Central memory CD8-positive, alpha-beta T cell (primary cell): Measurements from ENCODE around the gene KXD1.
"Not testable (repeated sequence)": the region's sequence is repeated elsewhere in the genome, so short reads cannot be mapped to it uniquely, and the experiment has no call there.

ENCODE experiments used
- ATAC-seq: fragments of 150-1000 bp; cut with Tn5 transposase; replicated peaks from 2 replicates; pipeline ENCODE4 v1.10.0; 2022; ENCODE audit warnings: mild to moderate bottlenecking, moderate FRiP score, moderate number of reproducible peaks; ENCODE audit not compliant: poor library complexity, severe bottlenecking; ENCODE audit errors: extremely low read depth
- DNase-seq, 2 donors: peaks; one replicate each; pipeline ENCODE4 v3.0.0; 2021; ENCODE audit warnings: low spot score in 2 of 2
- H3K27ac Mint-ChIP-seq: one replicate; pipeline ENCODE4 v1.8.0; 2022; ENCODE audit warnings: low read depth, mild to moderate bottlenecking, moderate library complexity, mixed read lengths
- H3K27me3 Mint-ChIP-seq: one replicate; pipeline ENCODE4 v1.8.0; 2022; ENCODE audit warnings: mixed read lengths
- H3K36me3 Mint-ChIP-seq: one replicate; pipeline ENCODE4 v1.8.0; 2022; ENCODE audit warnings: mild to moderate bottlenecking, moderate library complexity, mixed read lengths; ENCODE audit not compliant: insufficient read depth
- H3K4me1 Mint-ChIP-seq: one replicate; pipeline ENCODE4 v1.8.0; 2022; ENCODE audit warnings: mixed read lengths
- H3K4me3 Mint-ChIP-seq: one replicate; pipeline ENCODE4 v1.8.0; 2022; ENCODE audit warnings: mild to moderate bottlenecking, moderate library complexity, mixed read lengths
- H3K9me3 Mint-ChIP-seq: one replicate; pipeline ENCODE4 v1.8.0; 2022; ENCODE audit warnings: mixed read lengths

The KXD1 gene

GRCh38 chr19:18590273-18591272 lies 32.9 kb downstream of the KXD1 start:
- no peaks in the 10 kb centered on the region for H3K9me3 Mint-ChIP-seq
- H3K4me3 Mint-ChIP-seq, result peak overlapping the region; percentile 82
- H3K36me3 Mint-ChIP-seq, result peaks cover 17% of the 10 kb centered on the region
- ATAC-seq (no peak), DNase-seq (no peak)
- H3K4me1 Mint-ChIP-seq, result peaks cover 31% of the 10 kb centered on the region
- H3K27me3 Mint-ChIP-seq, result no peaks in the 10 kb centered on the region
- peak overlapping the region; percentile 87 for H3K27ac Mint-ChIP-seq

- Mint-ChIP-seq H3K9me3 (no peaks in the 10 kb centered on the region), H3K27ac (peak overlapping the region; percentile 65), H3K27me3 (no peaks in the 10 kb centered on the region), H3K4me3 (no peak overlapping the region), H3K4me1 (peaks cover 32% of the 10 kb centered on the region), H3K36me3 (peaks cover 17% of the 10 kb centered on the region)
- ATAC-seq (no peak), DNase-seq (no peak)
Measured at GRCh38 chr19:18591735-18592385, 34.2 kb downstream of the KXD1 start.

GRCh38 chr19:18592732-18593131 lies 35.1 kb downstream of the KXD1 start:
- Mint-ChIP-seq H3K36me3 (peaks cover 17% of the 10 kb centered on the region), H3K4me1 (peaks cover 31% of the 10 kb centered on the region)
- not testable (repeated sequence) for H3K27me3 Mint-ChIP-seq, H3K9me3 Mint-ChIP-seq, DNase-seq, H3K27ac Mint-ChIP-seq, H3K4me3 Mint-ChIP-seq, ATAC-seq

GRCh38 chr19:18593367-18594095 lies 35.9 kb downstream of the KXD1 start:
- DNase-seq (no peak), ATAC-seq (no peak)
- Mint-ChIP-seq H3K4me3 (peak overlapping the region; percentile 75), H3K4me1 (peaks cover 23% of the 10 kb centered on the region), H3K9me3 (no peaks in the 10 kb centered on the region), H3K27me3 (no peaks in the 10 kb centered on the region), H3K27ac (no peak overlapping the region), H3K36me3 (peaks cover 17% of the 10 kb centered on the region)

GRCh38 chr19:18594096-18594823 lies 36.6 kb downstream of the KXD1 start:
- H3K27ac Mint-ChIP-seq, result no peak overlapping the region

GRCh38 chr19:18594824-18595373 lies 37.2 kb downstream of the KXD1 start:
- peak overlapping the region; percentile 75 for H3K4me3 Mint-ChIP-seq
- ATAC-seq (no peak), DNase-seq (no peak)
- H3K4me1 Mint-ChIP-seq, result peaks cover 18% of the 10 kb centered on the region
- no peaks in the 10 kb centered on the region for H3K27me3 Mint-ChIP-seq
- H3K27ac Mint-ChIP-seq, result no peak overlapping the region
- no peaks in the 10 kb centered on the region for H3K9me3 Mint-ChIP-seq
- H3K36me3 Mint-ChIP-seq, result peaks cover 12% of the 10 kb centered on the region

More at GRCh38 chr19:18594096-18594823, 36.6 kb downstream of the KXD1 start:
- Mint-ChIP-seq H3K27me3 (no peaks in the 10 kb centered on the region), H3K9me3 (no peaks in the 10 kb centered on the region), H3K36me3 (peaks cover 13% of the 10 kb centered on the region), H3K4me3 (peak overlapping the region; percentile 75), H3K4me1 (peaks cover 23% of the 10 kb centered on the region)
- peak; percentile 50 for ATAC-seq
- peak; percentile 58 to 60 for DNase-seq

GRCh38 chr19:18595475-18595874 lies 37.8 kb downstream of the KXD1 start:
- Mint-ChIP-seq H3K4me3 (peak overlapping the region; percentile 75), H3K36me3 (peaks cover 10% of the 10 kb centered on the region), H3K27ac (no peak overlapping the region), H3K27me3 (no peaks in the 10 kb centered on the region), H3K9me3 (no peaks in the 10 kb centered on the region), H3K4me1 (peaks cover 14% of the 10 kb centered on the region)
- DNase-seq (no peak), ATAC-seq (no peak)

GRCh38 chr19:18596752-18597157 lies 39.1 kb downstream of the KXD1 start:
- Mint-ChIP-seq H3K9me3 (no peaks in the 10 kb centered on the region), H3K27ac (no peak overlapping the region), H3K4me3 (no peak overlapping the region), H3K4me1 (peaks cover 10% of the 10 kb centered on the region), H3K27me3 (peaks cover 5% of the 10 kb centered on the region), H3K36me3 (peaks cover 5% of the 10 kb centered on the region)
- no peak for ATAC-seq
- no peak for DNase-seq

- no peak overlapping the region for H3K27ac Mint-ChIP-seq
- no peak for DNase-seq
- peaks cover under 1% of the 10 kb centered on the region for H3K36me3 Mint-ChIP-seq
- no peaks in the 10 kb centered on the region for H3K9me3 Mint-ChIP-seq
- no peak overlapping the region for H3K4me3 Mint-ChIP-seq
- peaks cover 18% of the 10 kb centered on the region for H3K27me3 Mint-ChIP-seq
- peaks cover 12% of the 10 kb centered on the region for H3K4me1 Mint-ChIP-seq
- no peak for ATAC-seq
Measured at GRCh38 chr19:18597809-18598660, 40.4 kb downstream of the KXD1 start.

GRCh38 chr19:18599485-18599884 lies 41.8 kb downstream of the KXD1 start:
- Mint-ChIP-seq H3K4me3 (no peak overlapping the region), H3K4me1 (peaks cover 15% of the 10 kb centered on the region), H3K9me3 (no peaks in the 10 kb centered on the region), H3K27me3 (peaks cover 27% of the 10 kb centered on the region), H3K36me3 (no peaks in the 10 kb centered on the region), H3K27ac (no peak overlapping the region)
- ATAC-seq, result no peak
- no peak for DNase-seq
